HCT116 (cell line): Measurements from ENCODE around the gene CCDC157. TPM values are rescaled to one million over a fixed set of nuclear protein-coding genes. Genes with fewer than 3 reads are reported as not detected.

Experiments
- ATAC-seq: fragments of 200-7000 bp; cut with Tn5 transposase; 2 replicates; pipeline ENCODE4 v1.9.1; 2020; ENCODE audit warnings: mild to moderate bottlenecking, moderate library complexity
- BruUV-seq: library from RNA; stranded (reverse); fragments of 400-500 nt; replicated peaks from 2 replicates; lab custom pipeline; 2021; lab: Mats Ljungman, UMichigan
- CTCF ChIA-PET: fragments of 300-600 bp; sonication (Branson Sonifier 250); formaldehyde crosslinking; loops from one replicate; lab custom pipeline; 2021; ENCODE audit warnings: antibody characterized with exemption; lab: Charles Lee
- POLR2A ChIA-PET: fragments of 300-600, 350-600 bp; sonication (Branson Sonifier 250); formaldehyde crosslinking; loops from one replicate; lab custom pipeline; 2021; ENCODE audit warnings: antibody characterized with exemption; lab: Charles Lee
- RAD21 ChIA-PET, 2 experiments: fragments of 300-600 bp; sonication (Branson Sonifier 250); formaldehyde crosslinking; loops; one replicate each; lab custom pipeline; 2023; ENCODE audit warnings: low total read pairs in 2 of 2; ENCODE audit not compliant: uncharacterized antibody in 2 of 2, unreplicated experiment in 2 of 2, low non-redundant PET in 1 of 2; lab: Charles Lee
- DNase-seq: peaks from one replicate; pipeline ENCODE4 v3.0.0-alpha.2; 2010; ENCODE audit warnings: low read depth, low spot score
- H2AFZ ChIP-seq: fragments of 200-600 bp; shearing (Covaris generic), sonication (generic); 2 replicates; pipeline ENCODE4 v1.6.1; 2017; ENCODE audit warnings: low read depth, mixed run types, mixed read lengths, antibody characterized with exemption, low read length; ENCODE audit not compliant: poor library complexity, severe bottlenecking
- H3K27ac ChIP-seq: 2 replicates; pipeline ENCODE4 v1.5.1; 2012; ENCODE audit warnings: low read depth, low read length
- H3K27me3 ChIP-seq: fragments of 200-600 bp; sonication (generic); 2 replicates; pipeline ENCODE4 v1.6.1; 2016; ENCODE audit warnings: mixed run types, low read length, mixed read lengths; ENCODE audit not compliant: insufficient read depth
- H3K36me3 ChIP-seq, 2 experiments: fragments of 200-500 bp in 1 of 2; fragments of 200-600 bp in 1 of 2; sonication (Bioruptor generic) in 1 of 2; sonication (generic) in 1 of 2; 2 replicates each; pipeline versions ENCODE4 v1.5.1 to v1.6.1; 2014 to 2016; ENCODE audit warnings: low read length in 2 of 2, inconsistent platforms in 1 of 2, mixed read lengths in 1 of 2, mixed run types in 1 of 2; ENCODE audit not compliant: insufficient read depth in 2 of 2, control insufficient read depth in 1 of 2
- H3K4me1 ChIP-seq, 2 experiments: fragments of 200-600 bp in 1 of 2; sonication (generic) in 1 of 2; 2 replicates each; pipeline versions ENCODE4 v1.5.1 to v1.6.1; 2012 to 2017; ENCODE audit warnings: low read length in 2 of 2, inconsistent platforms in 1 of 2, mild to moderate bottlenecking in 1 of 2, mixed read lengths in 1 of 2, mixed run types in 1 of 2, moderate library complexity in 1 of 2; ENCODE audit not compliant: insufficient read depth in 2 of 2, control insufficient read depth in 1 of 2
- H3K4me2 ChIP-seq: fragments of 200-600 bp; sonication (generic); 2 replicates; pipeline ENCODE4 v1.6.1; 2017; ENCODE audit warnings: mixed run types, low read length, mixed read lengths
- H3K4me3 ChIP-seq, 2 experiments: fragments of 200-600 bp in 1 of 2; sonication (generic) in 1 of 2; replicated peaks in 1 of 2; 2 replicates each; pipeline ENCODE4 v1.5.1; 2011 to 2016; ENCODE audit warnings: low read length in 2 of 2, control low read depth in 1 of 2, low read depth in 1 of 2, mild to moderate bottlenecking in 1 of 2, mixed read lengths in 1 of 2, mixed run types in 1 of 2
- H3K79me2 ChIP-seq: fragments of 200-600 bp; sonication (generic); 2 replicates; pipeline ENCODE4 v1.6.1; 2017; ENCODE audit warnings: mild to moderate bottlenecking, mixed run types, low read length, moderate library complexity, mixed read lengths; ENCODE audit not compliant: insufficient read depth
- H3K9ac ChIP-seq: fragments of 200-600 bp; sonication (generic); 2 replicates; pipeline ENCODE4 v1.6.1; 2016; ENCODE audit warnings: low read length, mixed read lengths
- H3K9me2 ChIP-seq: fragments of 200-600 bp; sonication (generic), shearing (Covaris generic); 2 replicates; pipeline ENCODE4 v1.6.1; 2017; ENCODE audit warnings: mixed run types, mild to moderate bottlenecking, moderate library complexity; ENCODE audit not compliant: insufficient read depth
- H3K9me3 ChIP-seq, 2 experiments: fragments of 200-500 bp in 1 of 2; fragments of 200-600 bp in 1 of 2; sonication (Bioruptor generic) in 1 of 2; sonication (generic) in 1 of 2; 2 replicates each; pipeline ENCODE4 v1.6.1; 2014 to 2017; ENCODE audit warnings: low read length in 2 of 2, mixed read lengths in 2 of 2, inconsistent platforms in 1 of 2, low read depth in 1 of 2, mild to moderate bottlenecking in 1 of 2, mixed run types in 1 of 2, moderate library complexity in 1 of 2; ENCODE audit not compliant: control insufficient read depth in 1 of 2, insufficient read depth in 1 of 2
- H4K20me1 ChIP-seq: fragments of 200-600 bp; sonication (generic), shearing (Covaris generic); 2 replicates; pipeline ENCODE4 v1.6.1; 2017; ENCODE audit warnings: mixed run types, mild to moderate bottlenecking, moderate library complexity; ENCODE audit not compliant: insufficient read depth
- ATF3 ChIP-seq: IDR thresholded peaks from 2 replicates; pipeline ENCODE4 v1.6.1; 2012
- CBX3 ChIP-seq: IDR thresholded peaks from 2 replicates; pipeline ENCODE4 v1.6.1; 2012; ENCODE audit warnings: low read depth
- CEBPB ChIP-seq: IDR thresholded peaks from 2 replicates; pipeline ENCODE4 v1.6.1; 2012; ENCODE audit warnings: low read depth
- EGR1 ChIP-seq: IDR thresholded peaks from 2 replicates; pipeline ENCODE4 v1.6.1; 2012; ENCODE audit warnings: low read depth
- EZH2 ChIP-seq: fragments of 200-600 bp; sonication (generic); IDR thresholded peaks from 2 replicates; pipeline ENCODE4 v1.6.1; 2017; ENCODE audit warnings: antibody characterized with exemption, mixed run types
- EZH2phosphoT487 ChIP-seq: fragments of 200-600 bp; IDR thresholded peaks from 2 replicates; pipeline ENCODE4 v1.6.1; 2018; ENCODE audit warnings: antibody characterized with exemption, borderline replicate concordance
- FOSL1 ChIP-seq: IDR thresholded peaks from 2 replicates; pipeline ENCODE4 v1.6.1; 2012; ENCODE audit warnings: low read depth
- JUND ChIP-seq: IDR thresholded peaks from 2 replicates; pipeline ENCODE4 v1.6.1; 2012
- MAX ChIP-seq: IDR thresholded peaks from 2 replicates; pipeline ENCODE4 v1.6.1; 2012
- POLR2A ChIP-seq: IDR thresholded peaks from 2 replicates; pipeline ENCODE4 v1.7.0; 2011; ENCODE audit warnings: borderline replicate concordance; ENCODE audit not compliant: insufficient read depth, insufficient read length; ENCODE audit errors: extremely low read depth
- POLR2AphosphoS5 ChIP-seq: IDR thresholded peaks from 2 replicates; pipeline ENCODE4 v1.6.1; 2011; ENCODE audit warnings: mild to moderate bottlenecking, low read depth, low read length, moderate library complexity
- RAD21 ChIP-seq: IDR thresholded peaks from 2 replicates; pipeline ENCODE4 v1.6.1; 2012; ENCODE audit warnings: low read depth, mild to moderate bottlenecking
- SRF ChIP-seq: IDR thresholded peaks from 2 replicates; pipeline ENCODE4 v1.6.1; 2012; ENCODE audit warnings: low read depth
- TCF7L2 ChIP-seq: IDR thresholded peaks from 2 replicates; pipeline ENCODE4 v1.7.0; 2011; ENCODE audit warnings: borderline replicate concordance, inconsistent platforms; ENCODE audit not compliant: insufficient read depth, insufficient read length; ENCODE audit errors: extremely low read depth
- YY1 ChIP-seq: IDR thresholded peaks from 2 replicates; pipeline ENCODE4 v1.6.1; 2011; ENCODE audit warnings: low read length, low read depth, moderate library complexity, mild to moderate bottlenecking; ENCODE audit not compliant: insufficient replicate concordance; ENCODE audit errors: extremely low read depth
- ZFX ChIP-seq: fragments of 450-650 bp; IDR thresholded peaks from 2 replicates; pipeline ENCODE4 v1.6.1; 2017
- ZNF274 ChIP-seq: fragments of 200-500 bp; sonication (Bioruptor generic); IDR thresholded peaks from 2 replicates; pipeline ENCODE4 v1.6.1; 2014; ENCODE audit warnings: mild to moderate bottlenecking, low read depth, low read length, inconsistent platforms
- intact Hi-C: fragments of 100-400 bp; cut with micrococcal nuclease; formaldehyde crosslinking; loops from 2 replicates; pipeline ENCODE4 v1.10.0; 2022
- total RNA-seq: library from RNA; stranded (reverse); gene quantifications from one replicate; pipeline ENCODE4 v1.2.1, GENCODE V29; 2021; ENCODE audit not compliant: unreplicated experiment
- TF ChIP-seq, protein P1 (sequence below): IDR thresholded peaks from 2 replicates; pipeline ENCODE4 v1.6.1; 2012; ENCODE audit warnings: low read depth
- TF ChIP-seq, protein P2 (sequence below): IDR thresholded peaks from 2 replicates; pipeline ENCODE4 v1.6.1; 2011; ENCODE audit warnings: mild to moderate bottlenecking, low read length, moderate library complexity; ENCODE audit not compliant: insufficient replicate concordance; ENCODE audit errors: extremely low read depth

Gene CCDC157
- total RNA-seq, 1 experiment from 2014 or later, result 2.1 TPM

DNA sequence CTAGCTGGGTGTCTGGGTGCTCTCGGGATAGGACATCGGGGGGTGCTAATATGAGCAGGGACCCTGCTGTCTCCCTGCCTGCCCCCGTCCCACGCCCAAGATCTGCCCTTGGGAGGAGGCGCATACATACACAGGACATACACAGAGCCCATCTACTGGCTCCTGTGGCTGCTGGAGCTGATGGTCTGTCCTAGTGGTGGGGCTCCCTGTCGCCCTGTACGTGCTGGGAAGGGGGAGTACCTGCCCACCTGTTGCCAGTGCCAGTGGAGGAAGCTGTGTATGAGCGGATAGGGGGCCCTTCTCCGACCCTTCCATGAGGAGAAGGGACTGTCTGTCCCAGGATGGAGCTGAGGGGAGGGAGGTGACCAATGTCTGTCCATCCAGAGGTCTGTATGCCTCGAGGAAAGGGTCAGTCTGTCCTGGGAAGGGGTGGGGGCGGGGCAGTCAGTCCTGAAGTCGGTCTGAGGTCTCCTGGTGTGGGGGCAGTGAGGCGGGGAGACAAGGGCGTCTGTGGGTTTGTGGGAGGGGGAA is 31.0 kb upstream of the CCDC157 start:
- RAD21 ChIA-PET, result interaction anchor here in 1 of 2 experiments (3.4 kb wide), 1 partner anchor 38 kb away, joined by 21 read pairs; no protein-coding TSS in a partner anchor
- Histone ChIP-seq H3K9me3 (no peaks in the 10 kb centered on the region), H4K20me1 (no peaks in the 10 kb centered on the region), H3K4me3 (peak overlapping the region; percentile 69 to 78), H3K9ac (peak overlapping the region; percentile 67), H2AFZ (no peak overlapping the region), H3K27me3 (no peaks in the 10 kb centered on the region), H3K79me2 (peaks cover 4% of the 10 kb centered on the region; the same call in 1 of the 2 replicates), H3K4me2 (peak overlapping the region; percentile 93), H3K27ac (peak overlapping the region; percentile 16; the same call in 1 of the 2 replicates), H3K36me3 (peaks cover 0 to 5% of the 10 kb centered on the region in 2 experiments; a peak in 1 of 4 replicates), H3K4me1 (peaks cover 26 to 39% of the 10 kb centered on the region in 2 experiments), H3K9me2 (no peaks in the 10 kb centered on the region)
- TF ChIP-seq CEBPB, result no peak
- TF ChIP-seq EZH2, result no peak
- no peak for TF ChIP-seq ZNF274
- no peak for TF ChIP-seq EGR1
- no peak for TF ChIP-seq ZFX
- no peak for TF ChIP-seq POLR2A
- TF ChIP-seq, protein P1, sequence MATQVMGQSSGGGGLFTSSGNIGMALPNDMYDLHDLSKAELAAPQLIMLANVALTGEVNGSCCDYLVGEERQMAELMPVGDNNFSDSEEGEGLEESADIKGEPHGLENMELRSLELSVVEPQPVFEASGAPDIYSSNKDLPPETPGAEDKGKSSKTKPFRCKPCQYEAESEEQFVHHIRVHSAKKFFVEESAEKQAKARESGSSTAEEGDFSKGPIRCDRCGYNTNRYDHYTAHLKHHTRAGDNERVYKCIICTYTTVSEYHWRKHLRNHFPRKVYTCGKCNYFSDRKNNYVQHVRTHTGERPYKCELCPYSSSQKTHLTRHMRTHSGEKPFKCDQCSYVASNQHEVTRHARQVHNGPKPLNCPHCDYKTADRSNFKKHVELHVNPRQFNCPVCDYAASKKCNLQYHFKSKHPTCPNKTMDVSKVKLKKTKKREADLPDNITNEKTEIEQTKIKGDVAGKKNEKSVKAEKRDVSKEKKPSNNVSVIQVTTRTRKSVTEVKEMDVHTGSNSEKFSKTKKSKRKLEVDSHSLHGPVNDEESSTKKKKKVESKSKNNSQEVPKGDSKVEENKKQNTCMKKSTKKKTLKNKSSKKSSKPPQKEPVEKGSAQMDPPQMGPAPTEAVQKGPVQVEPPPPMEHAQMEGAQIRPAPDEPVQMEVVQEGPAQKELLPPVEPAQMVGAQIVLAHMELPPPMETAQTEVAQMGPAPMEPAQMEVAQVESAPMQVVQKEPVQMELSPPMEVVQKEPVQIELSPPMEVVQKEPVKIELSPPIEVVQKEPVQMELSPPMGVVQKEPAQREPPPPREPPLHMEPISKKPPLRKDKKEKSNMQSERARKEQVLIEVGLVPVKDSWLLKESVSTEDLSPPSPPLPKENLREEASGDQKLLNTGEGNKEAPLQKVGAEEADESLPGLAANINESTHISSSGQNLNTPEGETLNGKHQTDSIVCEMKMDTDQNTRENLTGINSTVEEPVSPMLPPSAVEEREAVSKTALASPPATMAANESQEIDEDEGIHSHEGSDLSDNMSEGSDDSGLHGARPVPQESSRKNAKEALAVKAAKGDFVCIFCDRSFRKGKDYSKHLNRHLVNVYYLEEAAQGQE, result no peak
- TF ChIP-seq, protein P2, sequence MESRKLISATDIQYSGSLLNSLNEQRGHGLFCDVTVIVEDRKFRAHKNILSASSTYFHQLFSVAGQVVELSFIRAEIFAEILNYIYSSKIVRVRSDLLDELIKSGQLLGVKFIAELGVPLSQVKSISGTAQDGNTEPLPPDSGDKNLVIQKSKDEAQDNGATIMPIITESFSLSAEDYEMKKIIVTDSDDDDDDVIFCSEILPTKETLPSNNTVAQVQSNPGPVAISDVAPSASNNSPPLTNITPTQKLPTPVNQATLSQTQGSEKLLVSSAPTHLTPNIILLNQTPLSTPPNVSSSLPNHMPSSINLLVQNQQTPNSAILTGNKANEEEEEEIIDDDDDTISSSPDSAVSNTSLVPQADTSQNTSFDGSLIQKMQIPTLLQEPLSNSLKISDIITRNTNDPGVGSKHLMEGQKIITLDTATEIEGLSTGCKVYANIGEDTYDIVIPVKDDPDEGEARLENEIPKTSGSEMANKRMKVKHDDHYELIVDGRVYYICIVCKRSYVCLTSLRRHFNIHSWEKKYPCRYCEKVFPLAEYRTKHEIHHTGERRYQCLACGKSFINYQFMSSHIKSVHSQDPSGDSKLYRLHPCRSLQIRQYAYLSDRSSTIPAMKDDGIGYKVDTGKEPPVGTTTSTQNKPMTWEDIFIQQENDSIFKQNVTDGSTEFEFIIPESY, result no peak
- TF ChIP-seq SRF, result no peak
- no peak for TF ChIP-seq MAX
- no peak for TF ChIP-seq TCF7L2
- TF ChIP-seq JUND, result no peak
- TF ChIP-seq POLR2AphosphoS5, result no peak
- TF ChIP-seq CBX3, result no peak
- no peak for TF ChIP-seq RAD21
- no peak for TF ChIP-seq EZH2phosphoT487
- TF ChIP-seq ATF3, result no peak
- no peak for TF ChIP-seq FOSL1
- no peak for TF ChIP-seq YY1
- CTCF ChIA-PET, result interaction anchor here (6.4 kb wide), 1 partner anchor 36 kb away, joined by 81 read pairs; the partner anchor contains the start of gene CASTOR1
- ATAC-seq (no peak), DNase-seq (no peak)
- intact Hi-C loops, result no loop called here
- BruUV-seq, result no TSS peak
- POLR2A ChIA-PET, result interaction anchor here (0.7 kb wide), 1 partner anchor 206 kb away, joined by 3 read pairs; no protein-coding TSS in a partner anchor
